ENCODE results near the gene SLC29A4.

- no peak for TF ChIP-seq ZNF121 (tag by site-specific recombination; IDR thresholded peaks at IDR 0.05)
- no peak for TF ChIP-seq TRIM28 (IDR thresholded peaks at IDR 0.05; ENCODE audit: borderline replicate concordance, low read length)
- TF ChIP-seq, protein P1, sequence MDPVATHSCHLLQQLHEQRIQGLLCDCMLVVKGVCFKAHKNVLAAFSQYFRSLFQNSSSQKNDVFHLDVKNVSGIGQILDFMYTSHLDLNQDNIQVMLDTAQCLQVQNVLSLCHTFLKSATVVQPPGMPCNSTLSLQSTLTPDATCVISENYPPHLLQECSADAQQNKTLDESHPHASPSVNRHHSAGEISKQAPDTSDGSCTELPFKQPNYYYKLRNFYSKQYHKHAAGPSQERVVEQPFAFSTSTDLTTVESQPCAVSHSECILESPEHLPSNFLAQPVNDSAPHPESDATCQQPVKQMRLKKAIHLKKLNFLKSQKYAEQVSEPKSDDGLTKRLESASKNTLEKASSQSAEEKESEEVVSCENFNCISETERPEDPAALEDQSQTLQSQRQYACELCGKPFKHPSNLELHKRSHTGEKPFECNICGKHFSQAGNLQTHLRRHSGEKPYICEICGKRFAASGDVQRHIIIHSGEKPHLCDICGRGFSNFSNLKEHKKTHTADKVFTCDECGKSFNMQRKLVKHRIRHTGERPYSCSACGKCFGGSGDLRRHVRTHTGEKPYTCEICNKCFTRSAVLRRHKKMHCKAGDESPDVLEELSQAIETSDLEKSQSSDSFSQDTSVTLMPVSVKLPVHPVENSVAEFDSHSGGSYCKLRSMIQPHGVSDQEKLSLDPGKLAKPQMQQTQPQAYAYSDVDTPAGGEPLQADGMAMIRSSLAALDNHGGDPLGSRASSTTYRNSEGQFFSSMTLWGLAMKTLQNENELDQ (tag by site-specific recombination; IDR thresholded peaks at IDR 0.05; ENCODE audit: low read depth) = no peak
- TF ChIP-seq TCF7L2 (IDR thresholded peaks at IDR 0.05; ENCODE audit: borderline replicate concordance, low read depth, low read length) = no peak
- TF ChIP-seq ZNF513 (tag by site-specific recombination; IDR thresholded peaks at IDR 0.05) = no peak
- no peak for TF ChIP-seq SALL2 (tag by site-specific recombination; IDR thresholded peaks at IDR 0.05; ENCODE audit: borderline replicate concordance)
- TF ChIP-seq CTCF (tag by site-specific recombination; IDR thresholded peaks at IDR 0.05) = no peak
Measured at GRCh38 chr7:5274441-5274840, 8.3 kb upstream of the SLC29A4 start.
